IPS-NIHi7 (cell line): ENCODE data around the gene TSFM.

ENCODE experiments used
- DNase-seq: peaks from one replicate; pipeline ENCODE4 v3.0.0; 2012; ENCODE audit warnings: mixed read lengths; ENCODE audit errors: extremely low spot score

The TSFM gene

GRCh38 chr12:57746025-57746424 is 36.6 kb upstream of the TSFM start:
- no peak for DNase-seq

- no peak for DNase-seq
Observed at GRCh38 chr12:57749061-57749460, 33.5 kb upstream of the TSFM start.

- no peak for DNase-seq
Observed at GRCh38 chr12:57750561-57751431, 31.8 kb upstream of the TSFM start.

- no peak for DNase-seq
Observed at GRCh38 chr12:57751432-57751787, 31.2 kb upstream of the TSFM start.

GRCh38 chr12:57751788-57752667 is 30.6 kb upstream of the TSFM start, which contains the start of gene CDK4:
Gene CDK4 (minus strand): TSS chr12:57752310. CDS start chr12:57751717, 593 bp downstream.
- DNase-seq: peak; percentile 96

GRCh38 chr12:57752668-57753000 is 30.0 kb upstream of the TSFM start:
- no peak for DNase-seq

GRCh38 chr12:57753756-57754337 is 28.7 kb upstream of the TSFM start:
- DNase-seq: no peak

GRCh38 chr12:57754411-57755193 is 28.0 kb upstream of the TSFM start, which contains the start of gene MARCHF9:
Gene MARCHF9 (plus strand): TSS chr12:57755103. CDS start chr12:57755529, 426 bp downstream.
- DNase-seq: peak; percentile 64

GRCh38 chr12:57755194-57755453 is 27.5 kb upstream of the TSFM start:
- no peak for DNase-seq

- DNase-seq: no peak
Observed at GRCh38 chr12:57755454-57756372, 26.9 kb upstream of the TSFM start.

GRCh38 chr12:57756406-57757341 is 25.9 kb upstream of the TSFM start:
- DNase-seq: peak; percentile 86

GRCh38 chr12:57757771-57758170 is 24.8 kb upstream of the TSFM start:
- no peak for DNase-seq

GRCh38 chr12:57758552-57759359 is 23.8 kb upstream of the TSFM start:
- no peak for DNase-seq

- DNase-seq: peak; percentile 34
Observed at GRCh38 chr12:57759360-57759980, 23.1 kb upstream of the TSFM start.

GRCh38 chr12:57760347-57760982 is 22.1 kb upstream of the TSFM start:
- peak; percentile 66 for DNase-seq

GRCh38 chr12:57761391-57761998 is 21.1 kb upstream of the TSFM start:
- DNase-seq: no peak

- DNase-seq: no peak
Observed at GRCh38 chr12:57762463-57762862, 20.1 kb upstream of the TSFM start.
